SJSA1 (cell line): ENCODE data around the gene SERPING1. TPM values are rescaled to one million over a fixed set of nuclear protein-coding genes. Genes with fewer than 3 reads are reported as not detected.

Experiments used
- DNase-seq, 2 experiments: peaks; one replicate each; pipeline ENCODE4 v3.0.0-alpha.2; 2015 to 2020; ENCODE audit warnings: low spot score in 2 of 2, low read depth in 1 of 2
- H3K27ac ChIP-seq: fragments of 250-450 bp; sonication (Bioruptor Pico); 2 replicates; pipeline ENCODE4 v1.5.1; 2020; ENCODE audit warnings: mild to moderate bottlenecking, moderate library complexity
- H3K27me3 ChIP-seq: fragments of 250-450 bp; sonication (Bioruptor Pico); replicated peaks from 2 replicates; pipeline ENCODE4 v1.5.1; 2020; ENCODE audit warnings: mild to moderate bottlenecking, moderate library complexity
- H3K36me3 ChIP-seq: fragments of 250-450 bp; sonication (Bioruptor Pico); 2 replicates; pipeline ENCODE4 v1.5.1; 2020; ENCODE audit warnings: mild to moderate bottlenecking
- H3K4me1 ChIP-seq: fragments of 250-450 bp; sonication (Bioruptor Pico); replicated peaks from 2 replicates; pipeline ENCODE4 v1.6.1; 2021; ENCODE audit warnings: mild to moderate bottlenecking
- H3K4me3 ChIP-seq: fragments of 250-450 bp; sonication (Bioruptor Pico); 2 replicates; pipeline ENCODE4 v1.5.1; 2020; ENCODE audit warnings: mild to moderate bottlenecking
- H3K9me3 ChIP-seq: fragments of 250-450 bp; sonication (Bioruptor Pico); replicated peaks from 2 replicates; pipeline ENCODE4 v1.5.1; 2020; ENCODE audit warnings: mild to moderate bottlenecking
- total RNA-seq: library from RNA; depleted of rRNA; stranded (reverse); fragments of >200 nt; shearing (Covaris generic); gene quantifications from 2 replicates; pipeline ENCODE4 v1.2.3, GENCODE V29; 2014; rRNA removed

SERPING1 gene
- total RNA-seq, result not detected in 2 replicates

DNA sequence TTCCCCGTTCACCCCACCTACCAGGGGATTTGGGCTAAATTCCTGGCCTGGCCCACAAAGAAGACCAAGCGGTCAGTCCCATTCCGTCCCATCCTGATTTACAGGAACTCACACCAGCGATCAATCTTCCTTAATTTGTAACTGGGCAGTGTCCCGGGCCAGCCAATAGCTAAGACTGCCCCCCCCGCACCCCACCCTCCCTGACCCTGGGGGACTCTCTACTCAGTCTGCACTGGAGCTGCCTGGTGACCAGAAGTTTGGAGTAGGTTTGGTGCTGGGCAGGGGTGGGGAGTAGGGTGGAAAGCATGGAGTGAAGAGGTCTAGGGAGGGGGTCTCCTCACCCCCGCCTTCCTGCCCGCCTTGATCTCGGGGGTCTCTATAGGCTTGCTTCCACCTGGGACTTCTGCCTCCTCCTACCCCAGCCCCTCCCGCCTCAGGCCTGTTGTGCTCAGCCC lies at the start of gene SERPING1:
TSS of gene SERPING1 (plus strand) at position 225 of the 455 bp plus-strand sequence. CDS start 586 bp downstream, outside the sequence.
- Histone ChIP-seq H3K36me3 (no peaks in the 10 kb centered on the region), H3K27ac (no peak within 1 kb of the TSS), H3K27me3 (peaks cover 4% of the 10 kb centered on the region; the same call in 1 of the 2 replicates), H3K4me3 (no peak within 1 kb of the TSS), H3K4me1 (no peaks in the 10 kb centered on the region), H3K9me3 (no peaks in the 10 kb centered on the region)
- no peak for DNase-seq

DNA sequence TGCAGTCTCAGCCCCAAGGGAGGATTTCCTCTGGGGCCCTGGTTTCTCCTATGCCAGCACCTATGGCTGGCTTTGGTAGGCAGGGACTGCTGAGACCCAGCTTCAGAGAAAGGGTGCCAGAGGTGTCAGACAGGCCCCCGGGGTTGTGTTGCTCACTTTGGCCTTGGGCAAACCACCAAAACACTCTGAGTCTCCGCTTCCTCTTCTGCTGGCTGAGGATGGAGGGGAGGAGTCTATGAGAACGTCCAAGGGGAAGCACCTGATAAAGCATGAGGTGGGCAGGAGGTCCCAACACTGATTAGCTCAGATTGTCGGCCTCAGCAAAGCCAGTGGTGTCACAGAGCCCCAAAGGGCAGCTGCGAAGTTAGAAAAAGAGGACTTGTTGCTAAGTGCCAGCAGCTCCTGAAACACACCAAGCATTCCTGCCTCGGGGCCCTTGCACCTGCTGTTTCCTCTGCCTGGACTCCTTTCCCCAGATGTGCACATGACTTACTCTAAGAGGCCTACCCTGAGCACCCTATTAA lies 49.6 kb upstream of the SERPING1 start:
- no peaks in the 10 kb centered on the region for H3K4me1 ChIP-seq
- H3K27me3 ChIP-seq, result no peaks in the 10 kb centered on the region
- DNase-seq, result no peak
- no peak overlapping the region for H3K4me3 ChIP-seq
- H3K27ac ChIP-seq, result no peak overlapping the region
- H3K9me3 ChIP-seq, result no peaks in the 10 kb centered on the region
- no peaks in the 10 kb centered on the region for H3K36me3 ChIP-seq

DNA sequence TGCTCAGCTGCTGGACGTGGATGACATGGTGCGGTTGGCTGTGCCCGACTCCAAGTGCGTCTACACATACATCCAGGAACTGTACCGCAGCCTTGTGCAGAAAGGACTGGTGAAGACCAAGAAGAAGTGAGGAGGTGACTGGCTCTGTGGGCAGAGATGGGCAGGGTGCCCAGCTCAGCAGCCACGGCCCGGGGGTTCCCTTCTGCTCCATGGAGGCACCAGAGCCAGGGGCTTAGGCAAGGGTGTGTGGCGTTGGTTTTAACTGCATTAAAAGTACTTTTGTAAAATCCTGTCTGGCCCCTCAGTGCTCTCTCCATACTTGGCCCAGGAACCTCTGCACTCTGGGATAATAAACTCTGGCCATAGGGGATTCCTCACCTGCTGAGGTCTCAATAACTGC lies 47.5 kb upstream of the SERPING1 start:
- Histone ChIP-seq H3K36me3 (no peaks in the 10 kb centered on the region), H3K4me3 (no peak overlapping the region), H3K9me3 (no peaks in the 10 kb centered on the region), H3K4me1 (no peaks in the 10 kb centered on the region), H3K27me3 (no peaks in the 10 kb centered on the region), H3K27ac (no peak overlapping the region)
- no peak for DNase-seq

DNA sequence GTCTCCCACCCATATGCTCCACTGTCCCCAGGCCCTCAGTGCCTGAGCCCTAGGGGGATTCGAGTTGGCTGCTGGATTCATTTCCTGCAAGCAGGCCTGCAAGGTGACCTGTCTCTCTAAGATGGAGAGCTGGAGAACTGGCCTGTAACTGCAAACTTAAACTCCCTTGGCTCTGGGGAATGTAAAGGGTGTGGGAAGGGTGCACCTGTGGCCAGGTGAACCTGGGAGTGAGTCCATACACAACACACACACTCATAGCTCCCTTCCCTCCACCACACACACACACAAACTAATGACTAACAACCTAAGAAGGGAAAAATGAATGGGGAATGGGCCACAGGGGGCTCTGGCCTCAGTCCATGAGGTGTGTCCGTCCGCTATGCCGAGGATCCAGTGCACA lies 45.5 kb upstream of the SERPING1 start:
- no peaks in the 10 kb centered on the region for H3K36me3 ChIP-seq

DNA sequence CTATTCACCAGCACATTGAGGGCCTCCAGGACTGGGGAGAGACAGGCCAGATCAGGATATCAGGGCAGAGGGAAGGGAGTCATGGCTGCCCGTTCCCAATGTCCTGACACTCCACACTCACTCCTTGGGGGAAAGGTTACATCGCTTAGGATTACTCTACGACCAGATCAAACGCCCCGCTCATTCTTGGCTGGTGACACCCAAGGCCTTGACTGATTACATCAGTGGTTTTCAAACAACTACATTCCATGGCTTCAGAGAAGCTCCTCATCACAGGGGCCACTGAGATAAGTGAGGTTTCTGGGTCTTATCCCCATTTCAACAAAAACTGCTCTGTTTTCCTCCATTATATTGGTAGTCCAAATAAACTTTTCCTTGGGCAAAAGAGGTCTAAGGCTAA lies 45.0 kb upstream of the SERPING1 start:
- Histone ChIP-seq H3K36me3 (no peaks in the 10 kb centered on the region; the same call in 1 of the 2 replicates), H3K4me3 (no peak overlapping the region), H3K27me3 (no peaks in the 10 kb centered on the region), H3K4me1 (no peaks in the 10 kb centered on the region), H3K27ac (no peak overlapping the region), H3K9me3 (no peaks in the 10 kb centered on the region)
- no peak for DNase-seq

More for the DNA sequence above, 45.5 kb upstream of the SERPING1 start:
- no peak overlapping the region for H3K27ac ChIP-seq
- DNase-seq, result no peak
- no peaks in the 10 kb centered on the region for H3K9me3 ChIP-seq
- H3K4me1 ChIP-seq, result no peaks in the 10 kb centered on the region
- H3K27me3 ChIP-seq, result no peaks in the 10 kb centered on the region
- H3K4me3 ChIP-seq, result no peak overlapping the region

DNA sequence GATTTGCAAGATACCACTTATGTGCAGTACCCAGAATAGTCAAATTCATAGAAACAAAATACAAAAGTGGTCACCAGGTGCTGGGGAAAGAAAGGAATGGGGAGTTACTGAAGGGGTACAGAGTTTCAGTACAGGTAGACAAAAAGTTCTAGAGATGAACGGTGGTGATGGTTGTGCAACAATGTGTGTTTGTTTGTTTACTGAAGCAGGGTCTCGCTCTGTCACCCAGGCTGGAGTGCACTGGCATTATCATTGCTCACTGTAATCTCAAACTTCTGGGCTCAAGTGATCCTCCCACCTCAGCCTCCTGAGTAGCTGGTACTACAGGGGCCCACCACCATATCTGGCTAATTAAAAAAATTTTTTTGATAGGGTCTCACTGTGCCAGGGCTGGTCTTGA lies 42.1 kb upstream of the SERPING1 start:
- H3K9me3 ChIP-seq, result no peaks in the 10 kb centered on the region
- H3K4me1 ChIP-seq, result no peaks in the 10 kb centered on the region
- no peak overlapping the region for H3K27ac ChIP-seq
- DNase-seq, result no peak
- H3K27me3 ChIP-seq, result no peaks in the 10 kb centered on the region
- no peaks in the 10 kb centered on the region; the same call in 1 of the 2 replicates for H3K36me3 ChIP-seq
- H3K4me3 ChIP-seq, result no peak overlapping the region

DNA sequence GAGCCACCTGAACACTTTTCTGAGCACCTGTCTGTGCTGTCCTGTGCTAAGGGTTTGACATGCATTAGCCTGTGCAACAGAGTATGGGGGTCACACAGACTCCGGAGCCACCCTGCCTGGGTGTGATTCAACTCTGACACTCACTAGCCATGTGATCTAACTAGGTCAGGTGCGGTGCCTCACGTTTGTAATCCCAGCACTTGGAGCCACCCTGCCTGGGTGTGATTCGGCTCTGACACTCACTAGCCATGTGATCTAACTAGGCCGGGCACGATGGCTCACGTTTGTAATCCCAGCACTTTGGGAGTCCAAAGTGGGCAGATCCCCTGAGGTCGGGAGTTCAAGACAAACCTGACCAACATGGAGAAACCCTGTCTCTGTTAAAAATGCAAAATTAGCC lies 41.4 kb upstream of the SERPING1 start:
- H3K4me1 ChIP-seq, result no peaks in the 10 kb centered on the region
- no peak overlapping the region for H3K27ac ChIP-seq
- H3K27me3 ChIP-seq, result no peaks in the 10 kb centered on the region
- no peak overlapping the region for H3K4me3 ChIP-seq
- DNase-seq, result no peak
- H3K36me3 ChIP-seq, result no peaks in the 10 kb centered on the region; the same call in 1 of the 2 replicates
- no peaks in the 10 kb centered on the region for H3K9me3 ChIP-seq

DNA sequence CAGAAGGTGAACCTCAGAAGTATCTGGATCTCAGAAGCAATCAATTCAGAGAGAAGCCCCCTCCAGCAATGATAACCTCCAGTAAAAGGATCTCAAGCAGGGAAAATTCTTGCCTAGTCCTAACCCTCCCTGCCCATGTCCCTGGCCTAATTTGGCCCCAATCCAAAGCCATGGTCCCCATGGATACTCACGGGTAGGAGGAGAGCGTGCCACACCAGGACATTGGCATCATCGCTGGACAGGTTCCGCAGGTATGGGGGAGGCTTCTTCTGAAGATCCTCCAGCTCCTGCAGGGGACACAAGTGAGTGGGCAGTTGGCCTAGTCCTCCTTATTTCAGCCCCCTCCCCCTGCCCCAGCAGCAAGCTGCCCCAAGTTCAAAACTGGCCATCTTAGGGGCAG lies 37.3 kb upstream of the SERPING1 start:
- H3K36me3 ChIP-seq, result no peaks in the 10 kb centered on the region; the same call in 1 of the 2 replicates
- no peak overlapping the region for H3K4me3 ChIP-seq
- H3K9me3 ChIP-seq, result no peaks in the 10 kb centered on the region
- DNase-seq, result no peak
- H3K27ac ChIP-seq, result no peak overlapping the region
- no peaks in the 10 kb centered on the region for H3K4me1 ChIP-seq
- no peaks in the 10 kb centered on the region for H3K27me3 ChIP-seq

DNA sequence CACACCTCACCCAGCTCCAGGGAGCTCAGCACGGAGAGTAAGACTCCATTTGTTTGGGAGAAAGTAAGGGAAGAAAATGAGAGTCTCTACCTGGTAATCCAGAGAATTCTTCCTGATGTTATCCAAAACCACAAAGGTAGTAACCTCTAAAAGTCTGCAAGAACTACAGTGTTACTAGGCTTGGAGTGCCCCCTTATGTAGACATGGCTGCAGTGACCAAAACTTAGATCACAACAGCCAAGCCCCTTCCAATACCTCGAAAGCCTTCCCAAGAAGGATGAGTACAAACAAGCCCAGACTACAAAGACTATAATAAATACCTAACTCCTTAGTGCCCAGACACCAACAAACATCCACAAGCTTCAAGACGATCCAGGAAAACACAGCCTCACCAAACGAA lies 34.9 kb upstream of the SERPING1 start:
- H3K36me3 ChIP-seq, result no peaks in the 10 kb centered on the region
- no peak overlapping the region for H3K27ac ChIP-seq
- H3K4me1 ChIP-seq, result peaks cover 10% of the 10 kb centered on the region
- no peaks in the 10 kb centered on the region for H3K27me3 ChIP-seq
- no peak overlapping the region for H3K4me3 ChIP-seq
- no peaks in the 10 kb centered on the region for H3K9me3 ChIP-seq
- DNase-seq, result no peak

DNA sequence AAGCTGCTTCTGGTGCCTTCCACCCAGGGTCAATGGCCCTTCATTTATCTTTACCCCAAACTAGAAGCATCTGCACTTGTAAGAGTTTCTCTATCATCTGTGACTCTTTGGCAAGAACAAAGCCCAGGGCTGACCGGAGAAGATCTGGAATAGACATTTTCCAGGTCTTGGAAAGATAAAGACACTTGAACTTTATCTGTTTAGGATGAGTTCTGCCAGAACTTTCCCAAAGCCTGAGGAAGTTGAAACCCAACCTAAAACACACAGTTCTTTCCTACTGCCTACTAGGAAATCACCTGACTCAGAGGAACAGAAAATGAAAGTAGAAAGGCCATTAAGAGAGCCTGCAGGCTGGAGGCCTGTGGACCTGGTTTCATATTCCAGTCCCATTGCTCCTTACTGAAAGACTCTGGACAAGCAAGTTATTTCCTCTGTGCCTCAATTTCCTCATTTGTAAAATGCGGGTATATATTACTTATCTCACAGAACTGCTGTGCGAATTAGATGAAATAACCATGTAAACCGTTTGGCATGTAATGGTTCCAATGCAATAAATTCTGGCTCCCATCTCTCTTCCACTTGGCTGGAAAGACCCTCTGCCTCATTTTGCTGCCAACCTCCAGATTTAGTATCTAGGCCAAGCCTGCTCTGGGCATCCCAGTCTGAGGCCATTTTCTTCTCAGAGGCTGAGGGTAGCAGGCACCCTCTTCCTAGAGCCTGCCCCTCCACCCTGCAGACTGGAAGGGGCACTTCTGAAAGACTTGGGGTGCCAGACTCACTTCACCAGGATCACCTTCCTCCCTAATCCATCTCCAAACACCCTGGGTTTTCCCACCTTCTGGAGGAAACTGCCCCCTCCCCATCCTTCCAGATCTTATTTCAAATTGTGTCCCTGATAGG lies 31.2 kb upstream of the SERPING1 start:
- Histone ChIP-seq H3K9me3 (no peaks in the 10 kb centered on the region), H3K27ac (no peak overlapping the region), H3K27me3 (no peaks in the 10 kb centered on the region), H3K4me3 (no peak overlapping the region), H3K36me3 (0 out of 2 replicates have a peak, but pooled peaks cover 4% of the 10 kb centered on the region), H3K4me1 (peaks cover 16% of the 10 kb centered on the region)
- no peak for DNase-seq

DNA sequence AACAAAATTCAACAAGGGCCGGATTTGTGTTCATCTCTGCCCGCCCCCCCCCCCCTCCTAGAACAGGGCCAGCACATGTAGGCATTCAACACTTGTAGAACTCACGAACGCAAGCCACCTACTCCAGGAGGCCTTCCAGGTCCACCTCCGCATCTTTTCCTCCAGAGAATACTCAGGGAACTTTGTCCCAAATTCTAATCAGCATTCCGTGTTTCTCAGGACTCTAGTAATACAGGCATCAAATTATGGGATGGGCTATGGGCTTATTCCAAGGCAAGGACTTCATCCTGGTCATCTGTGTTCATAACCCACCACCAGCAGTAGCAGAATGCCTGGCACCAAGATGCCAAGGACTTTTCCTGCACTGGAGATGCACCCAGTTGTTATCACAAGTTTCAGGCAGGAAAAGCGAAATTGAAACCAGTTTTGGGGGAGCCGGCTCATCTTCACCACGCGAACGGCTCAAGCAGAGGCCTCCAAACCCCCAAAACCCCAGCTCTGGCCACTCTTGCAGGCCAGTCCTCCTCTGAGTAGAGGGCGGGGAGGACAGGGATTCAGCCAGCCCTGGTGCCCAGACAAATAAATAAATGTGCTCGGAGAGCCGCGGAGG lies 30.5 kb upstream of the SERPING1 start:
- Histone ChIP-seq H3K4me1 (peaks cover 16% of the 10 kb centered on the region), H3K27ac (peak overlapping the region; percentile 31; the same call in 1 of the 2 replicates), H3K4me3 (peak overlapping the region; percentile 78), H3K9me3 (no peaks in the 10 kb centered on the region), H3K36me3 (0 out of 2 replicates have a peak, but pooled peaks cover 4% of the 10 kb centered on the region), H3K27me3 (no peaks in the 10 kb centered on the region)
- DNase-seq, result peak in 1 of 2 experiments; percentile 31

DNA sequence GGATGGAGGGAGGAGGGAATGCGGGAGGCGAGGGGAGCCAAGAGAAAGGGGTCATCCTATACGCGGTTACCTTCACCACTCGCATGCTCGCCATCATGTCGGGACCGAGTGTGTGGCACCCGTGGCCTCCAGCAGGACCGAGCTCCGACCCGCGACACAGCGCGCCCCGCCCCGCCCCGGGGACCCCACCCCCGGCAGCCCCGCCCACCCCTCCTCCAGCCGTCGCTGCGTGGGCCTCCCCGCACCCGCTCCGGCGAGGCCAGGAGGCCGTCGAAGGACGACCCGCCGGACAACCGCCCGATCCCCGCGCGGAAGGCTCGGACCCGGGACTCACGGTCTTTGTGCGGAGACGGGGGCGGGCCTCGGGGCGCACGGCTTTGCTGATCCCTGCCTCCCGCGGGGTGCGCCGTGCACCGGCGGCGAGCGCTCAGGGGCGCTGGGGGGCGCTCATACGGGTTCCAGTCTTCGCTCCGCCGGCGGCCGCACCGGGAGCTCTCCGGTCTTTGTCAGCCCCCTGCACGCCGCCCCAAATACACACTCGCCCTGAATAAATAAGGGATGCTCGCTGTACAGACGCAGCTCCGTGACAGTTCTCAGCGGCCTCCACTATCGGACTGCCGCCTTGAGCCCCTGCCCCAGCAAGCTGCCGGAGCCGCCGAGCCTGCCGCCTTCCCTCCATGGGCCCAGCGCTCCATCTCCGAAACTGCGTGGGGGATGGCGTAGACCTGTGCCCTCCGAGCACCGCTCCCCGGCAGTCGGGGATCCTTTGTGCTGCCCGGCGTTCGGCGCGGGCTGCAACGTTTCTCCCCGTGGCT lies 29.8 kb upstream of the SERPING1 start, which contains the start of gene UBE2L6:
TSS of gene UBE2L6 (minus strand) at position 158 of the 815 bp plus-strand sequence. CDS start at position 97, 61 bp downstream.
- H3K4me1 ChIP-seq, result peaks cover 16% of the 10 kb centered on the region
- no peaks in the 10 kb centered on the region for H3K9me3 ChIP-seq
- 0 out of 2 replicates have a peak, but pooled peaks cover 4% of the 10 kb centered on the region for H3K36me3 ChIP-seq
- no peaks in the 10 kb centered on the region for H3K27me3 ChIP-seq
- peak within 1 kb of the TSS; percentile 78 for H3K4me3 ChIP-seq
- H3K27ac ChIP-seq, result peak within 1 kb of the TSS; percentile 31; the same call in 1 of the 2 replicates
- peak in 1 of 2 experiments; percentile 79 for DNase-seq

DNA sequence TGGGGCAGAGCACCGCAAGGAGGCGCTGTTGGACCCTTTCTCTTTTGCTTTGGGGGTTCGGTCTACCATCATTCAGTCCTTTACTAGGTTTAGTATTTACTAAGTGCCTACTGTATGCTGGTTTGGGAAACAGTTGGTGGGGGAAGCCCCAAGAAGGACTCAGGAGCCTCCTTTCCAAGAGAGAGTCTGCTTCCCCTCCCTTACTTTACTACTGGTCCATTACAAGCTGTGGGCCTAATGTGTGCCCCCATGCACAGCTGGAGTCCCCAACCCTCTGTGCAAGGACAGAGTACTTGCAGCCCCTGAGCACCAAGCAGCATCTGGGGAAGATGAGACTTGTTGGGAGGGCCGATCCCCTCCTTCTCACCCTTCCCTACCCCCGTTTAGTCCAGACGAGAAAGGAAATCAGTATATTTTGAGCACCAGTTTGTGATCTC lies 29.1 kb upstream of the SERPING1 start:
- H3K9me3 ChIP-seq, result no peaks in the 10 kb centered on the region
- H3K27me3 ChIP-seq, result no peaks in the 10 kb centered on the region
- H3K27ac ChIP-seq, result no peak overlapping the region
- peak in 1 of 2 experiments; percentile 85 for DNase-seq
- 0 out of 2 replicates have a peak, but pooled peaks cover 4% of the 10 kb centered on the region for H3K36me3 ChIP-seq
- peaks cover 16% of the 10 kb centered on the region for H3K4me1 ChIP-seq
- peak overlapping the region; percentile 78 for H3K4me3 ChIP-seq
